COR-L47 (cell line): ENCODE data around the gene MATN1.
"Not testable (repeated sequence)": the region's sequence is repeated elsewhere in the genome, so short reads cannot be mapped to it uniquely, and the experiment has no call there.

Source experiments
- DNase-seq: peaks from one replicate; lab custom pipeline; 2025; lab: John Stamatoyannopoulos, UW

Gene MATN1

DNA sequence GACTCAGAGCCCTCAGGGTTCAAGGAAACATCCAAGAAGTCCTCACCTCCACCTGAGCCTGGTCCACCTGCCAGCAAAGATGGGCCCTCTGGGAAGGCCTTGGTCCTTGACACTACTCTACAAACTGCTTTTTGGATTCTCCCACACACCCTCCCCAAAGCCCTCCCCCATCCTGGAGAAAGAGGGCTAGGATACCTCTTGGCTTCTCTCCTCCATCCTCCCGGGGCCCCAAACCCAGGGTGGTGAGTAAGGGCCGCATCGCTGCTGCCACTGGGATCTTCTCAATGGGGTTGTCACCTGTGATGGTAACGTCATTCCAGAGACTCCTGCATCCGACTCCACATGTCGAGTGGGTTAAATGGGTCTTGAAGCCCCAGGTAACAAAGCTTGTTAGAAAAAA is 26.6 kb downstream of the MATN1 start:
- DNase-seq: no peak

DNA sequence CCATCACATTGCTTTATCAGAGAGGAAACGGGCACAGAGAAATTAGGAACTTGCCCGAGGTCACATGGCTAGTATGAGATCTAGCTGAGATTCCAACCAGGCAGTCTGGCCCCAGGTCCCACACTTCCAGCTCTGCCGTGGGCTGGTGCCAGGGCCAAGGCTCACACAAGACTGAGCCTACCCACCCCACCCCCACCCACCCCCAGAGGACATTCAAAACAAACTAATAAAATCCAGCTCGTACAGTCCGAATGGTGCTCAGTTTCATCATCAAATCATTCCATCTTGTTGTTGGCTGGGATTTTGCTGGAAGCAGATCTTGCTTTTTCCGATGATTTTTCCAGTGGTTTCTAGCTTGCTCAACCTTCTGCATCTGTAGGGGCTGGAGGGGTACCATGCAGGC is 27.9 kb downstream of the MATN1 start:
- no peak for DNase-seq

DNA sequence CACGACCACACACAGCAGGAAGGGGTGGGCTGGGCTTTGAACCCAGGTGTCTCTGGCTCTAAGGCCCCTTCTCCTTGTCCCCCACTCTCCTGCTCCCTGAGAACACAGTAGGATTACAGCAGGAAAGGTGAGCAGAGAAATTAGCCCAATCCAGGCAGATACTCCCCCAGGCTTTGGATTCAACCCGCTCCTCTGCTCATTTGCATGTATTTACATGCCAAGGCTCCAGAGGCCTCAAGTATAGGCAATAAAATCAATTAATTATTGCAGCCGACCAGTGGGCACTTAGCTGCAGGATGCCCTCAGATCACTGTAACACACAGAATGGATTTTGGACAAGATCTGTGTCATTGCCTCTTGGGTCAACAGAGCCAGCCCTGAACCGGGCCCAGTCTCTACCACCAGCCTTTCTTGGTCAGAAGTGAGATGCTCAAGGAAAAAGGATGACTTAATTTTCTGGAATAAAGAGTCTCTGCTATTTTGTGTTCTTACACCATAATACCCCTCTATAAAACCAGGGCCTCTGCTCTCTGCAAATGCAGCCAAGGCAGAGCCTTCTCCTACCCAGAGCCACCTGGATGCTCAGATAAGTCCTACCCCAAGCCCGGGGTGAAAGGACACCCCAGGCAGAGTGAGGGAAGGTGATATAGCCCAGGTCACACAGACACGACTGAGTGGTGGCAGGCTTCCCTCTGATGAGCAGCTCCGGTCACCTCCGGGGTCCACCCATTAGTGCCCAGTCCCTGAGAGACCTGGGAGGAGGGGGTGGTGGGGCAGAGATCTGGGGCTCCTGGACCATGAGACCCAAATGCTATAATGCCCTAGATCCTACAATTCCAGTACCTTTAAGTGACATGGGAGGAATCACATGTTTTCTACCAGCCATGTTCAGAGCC is 28.9 kb downstream of the MATN1 start:
- DNase-seq: no peak

DNA sequence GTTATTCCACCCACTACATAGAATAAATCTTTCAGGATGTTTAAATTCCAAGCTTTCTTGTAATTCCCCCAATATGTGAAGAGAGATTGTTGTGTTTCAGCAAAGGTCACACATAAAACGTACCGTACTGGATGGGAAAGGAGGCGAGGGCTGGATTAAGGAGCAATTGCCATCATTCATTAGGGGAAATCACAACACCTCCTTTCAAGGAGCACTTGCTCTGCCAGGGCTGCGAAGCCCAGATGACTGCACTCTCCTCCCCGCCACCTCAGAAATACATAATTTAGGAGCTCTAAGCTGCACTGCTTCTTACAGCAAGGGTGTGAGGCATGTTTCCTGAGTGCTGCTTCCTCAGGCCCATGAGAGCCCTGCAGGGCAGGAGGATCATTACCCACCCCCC is 29.6 kb downstream of the MATN1 start:
- DNase-seq: no peak

DNA sequence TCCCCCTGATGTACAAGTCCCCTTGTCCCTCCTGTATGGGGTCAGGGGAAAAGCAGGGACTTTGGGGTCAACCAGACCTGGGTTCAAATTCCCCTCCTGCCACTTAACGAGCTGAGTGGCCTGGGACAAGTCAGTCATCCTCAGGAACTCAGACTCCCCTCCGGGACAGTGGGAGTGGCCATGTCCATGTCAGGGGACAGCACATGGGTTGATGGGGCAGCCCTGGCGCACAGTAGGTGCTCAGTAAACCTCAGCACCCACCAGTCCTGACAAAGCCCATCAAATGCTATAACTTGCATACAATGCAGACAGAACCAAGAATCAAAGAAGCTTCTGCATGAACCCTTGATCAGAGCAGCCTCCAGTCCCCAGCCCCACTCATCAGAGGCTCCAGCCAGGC is 30.0 kb downstream of the MATN1 start:
- DNase-seq: no peak

DNA sequence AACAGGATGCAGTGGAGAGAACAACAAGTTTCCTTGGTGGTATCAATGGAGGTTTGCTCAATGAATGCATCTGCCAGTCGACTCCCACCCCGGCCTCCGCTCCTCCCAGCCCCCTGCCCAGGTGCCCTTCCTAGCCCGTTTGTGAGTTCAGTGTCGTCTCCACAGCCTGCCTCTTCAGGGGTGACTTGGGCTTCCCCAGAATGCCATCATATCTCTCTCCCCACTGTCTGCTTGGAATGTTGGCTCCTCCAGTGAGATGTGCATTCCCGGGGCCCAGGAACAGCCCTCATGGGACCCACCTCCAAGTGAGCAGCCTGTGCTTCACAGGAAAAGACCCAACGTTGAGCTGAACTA is 30.5 kb downstream of the MATN1 start:
- DNase-seq: no peak

DNA sequence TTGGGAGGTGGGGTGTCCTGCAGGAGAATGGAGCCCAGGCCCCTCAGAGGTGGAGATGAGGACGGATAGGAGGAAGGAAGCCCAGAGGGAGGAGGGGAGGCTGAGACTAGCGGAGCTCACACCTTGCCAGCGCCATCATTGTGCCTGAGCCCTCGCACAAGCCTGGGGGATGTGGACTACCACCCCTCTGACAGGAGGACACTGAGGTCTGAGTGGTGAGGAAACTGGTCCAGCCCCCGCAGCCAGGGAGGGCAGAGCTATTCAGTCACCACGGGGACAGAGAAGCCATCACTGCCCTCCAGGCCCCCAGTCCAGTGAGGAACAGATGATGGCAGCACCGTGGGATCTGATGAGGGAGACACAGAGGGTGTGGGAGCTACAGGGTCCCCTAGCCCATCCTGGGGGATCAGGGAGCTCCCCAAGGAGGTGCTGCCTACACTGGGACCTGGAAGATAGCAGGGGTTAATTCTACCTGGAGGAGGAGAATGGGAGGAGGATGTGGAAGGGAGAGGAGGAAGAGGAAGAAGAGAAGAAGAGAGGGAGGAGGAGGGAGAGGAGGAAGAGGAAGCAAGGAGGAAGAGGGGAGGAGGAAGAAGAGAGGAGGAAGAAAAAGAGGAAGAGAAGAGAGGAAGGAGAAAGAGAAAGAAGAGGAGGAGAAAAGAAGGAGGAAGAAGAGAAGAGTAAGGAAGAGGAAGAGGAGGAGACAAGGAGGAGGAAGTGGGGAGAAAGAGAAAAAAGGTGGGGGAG is 31.0 kb downstream of the MATN1 start:
- no peak for DNase-seq

DNA sequence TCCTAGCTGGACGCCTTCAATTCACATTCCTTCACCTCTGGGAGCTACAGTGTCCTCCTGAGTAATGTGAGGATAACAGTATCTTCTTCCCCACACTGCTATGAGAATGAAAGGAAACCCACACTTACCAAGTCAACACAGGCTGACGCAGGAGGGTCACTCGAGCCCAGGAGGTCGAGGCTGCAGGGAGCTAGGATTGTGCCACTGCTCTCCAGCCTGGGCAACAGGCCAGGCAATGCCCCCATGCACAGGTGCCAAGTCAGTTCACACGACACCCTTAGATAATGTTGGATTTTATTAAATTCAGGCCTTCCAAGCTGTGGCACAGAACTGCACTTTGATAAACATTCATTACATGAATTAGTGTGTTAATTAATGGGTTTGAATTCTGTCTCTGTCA is 31.9 kb downstream of the MATN1 start:
- peak; percentile 75 for DNase-seq

DNA sequence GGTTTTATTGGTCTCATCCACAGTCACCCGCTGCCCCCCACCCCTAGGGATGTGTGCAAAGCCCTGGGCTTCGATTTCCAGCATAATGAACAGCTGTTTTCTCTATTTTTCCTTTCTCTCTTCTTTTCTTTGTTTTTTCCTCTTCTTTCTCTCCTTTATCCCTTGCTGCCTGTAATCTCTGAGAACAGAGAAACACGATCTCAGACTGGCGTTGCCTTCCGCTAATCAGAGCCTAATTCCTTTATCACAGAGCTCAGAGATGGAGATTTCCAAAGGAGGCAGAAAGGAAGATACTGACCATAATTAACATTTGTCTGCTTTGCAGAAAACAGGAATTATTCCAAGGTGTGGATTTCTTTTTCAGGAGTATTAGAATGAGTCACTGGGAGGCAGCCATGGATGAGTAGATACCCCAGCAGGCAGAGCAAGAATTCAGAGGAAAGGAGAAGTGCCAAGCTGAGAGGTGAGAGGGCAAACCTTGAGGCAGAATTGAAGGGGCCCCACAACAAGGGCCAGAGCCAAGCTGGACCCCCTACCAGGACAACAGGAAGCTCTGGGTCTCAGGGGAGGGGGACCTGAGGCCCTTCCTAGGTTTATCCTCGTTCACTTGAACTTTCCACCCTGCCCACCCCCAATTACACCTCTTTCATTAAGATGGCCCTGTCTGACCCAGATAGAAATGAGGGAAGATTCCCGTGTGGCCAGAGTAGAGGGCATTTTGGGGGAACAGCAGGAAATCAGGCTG is 33.3 kb downstream of the MATN1 start:
- no peak for DNase-seq

DNA sequence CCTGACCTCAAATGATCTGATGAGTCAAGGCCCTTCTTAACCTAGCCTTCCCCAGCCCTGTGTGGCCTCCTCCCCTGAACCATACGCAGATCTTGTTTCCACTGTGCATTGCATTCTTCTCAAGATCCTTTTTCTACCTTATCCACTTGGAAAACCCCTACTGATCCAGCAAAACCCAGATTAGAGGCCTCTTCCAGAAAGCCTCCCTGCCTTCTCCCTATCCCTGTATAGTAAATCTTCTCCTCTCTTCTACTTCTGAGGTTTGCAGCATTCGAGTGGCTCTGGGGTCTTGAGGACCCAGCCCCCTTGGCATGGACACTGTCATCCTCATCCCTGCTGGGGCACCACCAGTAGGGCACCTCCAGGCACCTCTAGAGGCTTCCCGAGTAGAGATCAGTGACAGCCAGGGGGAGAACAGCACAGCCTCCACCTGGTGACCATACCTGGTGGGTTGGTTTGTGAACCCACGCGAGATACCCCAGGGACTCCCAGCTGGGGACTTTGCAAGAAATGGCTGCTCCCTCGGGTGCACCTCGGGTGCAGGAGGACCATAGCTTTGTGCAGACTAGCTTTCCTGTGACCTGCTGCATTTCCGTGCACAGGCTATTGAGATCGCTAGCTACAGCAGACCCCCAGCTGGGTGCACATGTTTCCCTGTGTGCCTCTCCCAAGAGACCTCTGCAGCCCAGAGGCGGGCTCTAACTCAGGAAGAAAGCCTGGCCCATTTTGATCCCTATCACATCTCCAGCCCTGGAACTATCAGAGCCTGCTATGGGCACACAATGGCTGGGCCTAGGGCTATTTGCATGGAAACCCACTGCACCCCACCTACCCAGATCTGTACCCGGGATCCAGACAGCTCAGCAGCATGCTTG is 34.2 kb downstream of the MATN1 start:
- no peak for DNase-seq

DNA sequence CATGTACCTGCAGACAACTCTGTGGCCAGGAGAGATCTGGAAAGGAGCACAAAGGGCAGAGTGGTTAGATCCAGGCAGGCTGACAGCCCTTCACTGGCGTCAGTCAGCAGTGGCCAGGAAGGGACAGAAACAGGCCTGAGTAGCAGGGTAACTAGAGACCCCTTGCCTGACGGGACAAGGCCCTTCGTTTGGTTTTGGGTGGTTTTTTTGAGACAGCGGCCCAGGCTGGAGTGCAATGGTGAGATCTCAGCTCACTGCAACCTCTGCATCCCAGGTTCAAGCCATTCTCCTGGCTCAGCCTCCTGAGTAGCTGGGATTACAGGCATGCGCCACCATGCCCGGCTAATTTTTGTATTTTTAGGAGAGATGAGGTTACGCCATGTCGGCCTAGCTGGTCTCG is 34.9 kb downstream of the MATN1 start:
- DNase-seq: not testable (repeated sequence)

DNA sequence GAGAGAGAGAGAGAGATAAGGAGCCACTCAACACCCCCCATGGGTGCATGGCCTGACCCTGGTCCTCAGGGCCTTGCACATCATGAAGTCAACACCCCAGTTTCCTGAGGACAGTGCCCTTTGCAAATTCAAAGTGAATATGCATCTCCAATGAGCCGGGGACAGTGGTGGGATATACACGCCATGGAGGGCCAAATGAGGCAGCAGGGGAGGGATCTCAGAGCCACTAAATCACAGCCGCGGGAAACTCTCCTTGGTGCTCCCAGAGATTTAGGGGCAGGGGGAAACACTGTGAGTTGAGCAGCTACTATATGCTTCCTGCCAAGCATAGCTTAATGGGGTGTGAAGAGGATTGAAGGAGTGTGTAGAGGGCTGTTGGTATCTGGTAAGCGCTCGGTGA is 35.5 kb downstream of the MATN1 start:
- no peak for DNase-seq

DNA sequence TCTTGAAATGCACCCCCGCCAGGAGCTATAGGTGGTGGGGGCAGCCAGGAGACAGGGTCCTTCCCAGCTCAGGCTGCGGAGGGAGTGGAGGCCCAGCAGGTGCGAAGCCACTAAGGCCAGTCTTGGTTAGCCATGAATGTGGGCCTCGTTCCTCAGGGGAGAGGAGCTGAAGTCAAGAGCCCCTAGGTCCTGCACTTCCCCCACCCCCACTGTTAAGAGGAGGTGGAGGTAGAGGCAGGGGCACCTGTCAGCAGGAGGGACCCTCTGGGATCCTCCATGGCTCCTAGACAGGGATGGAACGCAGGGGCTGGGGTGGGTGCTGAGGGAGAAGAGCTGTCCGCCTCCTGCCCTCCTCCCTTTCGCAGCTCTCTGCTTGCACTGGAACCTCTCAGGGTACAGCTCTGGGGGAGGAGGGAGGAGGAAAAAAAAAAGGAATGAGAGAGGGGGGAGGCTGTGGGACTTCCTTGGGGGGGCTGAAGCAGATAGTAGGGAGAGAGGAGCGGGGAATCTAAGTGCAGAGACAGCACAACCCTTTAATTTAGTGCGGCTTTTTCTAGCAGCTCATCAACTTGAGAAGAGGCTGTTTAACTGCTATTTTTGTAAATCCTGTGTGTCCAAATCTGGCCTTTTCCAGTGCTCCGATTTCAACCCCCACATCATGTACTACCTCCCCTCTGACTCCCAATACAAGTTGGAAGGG is 37.0 kb downstream of the MATN1 start:
- DNase-seq: no peak

DNA sequence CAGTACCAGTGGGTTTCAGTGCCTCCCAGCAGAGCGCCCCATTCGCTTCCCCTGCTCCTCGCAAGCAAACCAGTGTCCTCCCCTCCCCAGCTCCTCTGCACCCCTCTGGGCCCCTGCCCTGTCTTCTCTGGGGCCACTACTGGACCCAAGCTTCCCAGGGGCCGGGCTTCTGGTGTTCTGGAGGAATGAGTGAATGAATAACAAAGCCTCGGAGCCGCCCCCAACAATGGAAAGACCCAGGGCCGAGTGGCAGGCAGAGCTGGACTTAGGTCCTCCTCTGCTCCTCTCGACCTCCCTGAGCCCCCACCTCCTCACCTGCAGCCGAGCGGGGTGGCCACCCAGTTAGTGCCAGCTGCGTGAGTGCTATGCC is 37.6 kb downstream of the MATN1 start:
- DNase-seq: no peak

DNA sequence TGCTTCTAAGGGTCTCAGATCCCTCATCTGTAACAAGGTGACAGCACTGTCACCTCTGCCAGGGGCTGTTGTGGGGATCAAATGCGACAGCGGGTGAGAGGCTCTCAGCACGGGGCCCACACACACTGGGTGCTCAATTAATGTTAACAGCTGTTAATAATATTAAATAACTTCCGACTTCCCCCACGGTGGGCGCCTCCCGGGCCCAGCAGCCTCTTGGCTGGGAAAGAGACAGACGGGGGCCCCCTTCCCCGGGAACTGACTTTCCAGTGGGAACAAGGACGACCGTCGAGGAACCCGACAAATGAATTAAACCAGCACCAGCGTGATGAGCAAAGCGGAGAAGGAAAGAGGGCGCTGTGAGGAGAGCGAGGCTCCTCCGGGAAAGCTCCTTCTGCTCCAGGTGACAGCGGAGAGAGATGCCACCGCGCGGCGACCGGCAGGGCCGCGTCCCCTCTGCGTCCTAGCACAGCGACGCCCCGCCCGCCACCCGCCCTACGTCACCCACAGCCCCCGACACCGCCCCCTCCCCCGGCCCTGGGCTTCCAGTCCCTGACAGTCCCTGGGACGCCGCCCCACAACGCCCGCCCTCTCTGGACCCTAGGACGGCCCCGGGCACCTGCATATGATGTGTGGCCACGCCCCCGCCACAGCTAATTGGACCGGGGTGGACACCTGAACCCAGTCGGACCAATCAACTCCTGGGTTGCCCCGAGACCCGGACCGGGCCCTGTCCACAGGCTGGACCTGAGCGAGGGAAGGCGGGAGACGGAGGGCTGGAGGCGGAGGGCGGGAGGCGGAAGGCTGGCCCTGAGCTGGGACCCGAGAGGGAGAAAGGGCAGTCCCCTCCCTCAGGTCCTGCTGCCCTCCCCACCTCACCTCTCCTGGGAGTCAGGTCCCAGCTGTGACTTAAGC is 38.2 kb downstream of the MATN1 start:
- peak; percentile 54 for DNase-seq

DNA sequence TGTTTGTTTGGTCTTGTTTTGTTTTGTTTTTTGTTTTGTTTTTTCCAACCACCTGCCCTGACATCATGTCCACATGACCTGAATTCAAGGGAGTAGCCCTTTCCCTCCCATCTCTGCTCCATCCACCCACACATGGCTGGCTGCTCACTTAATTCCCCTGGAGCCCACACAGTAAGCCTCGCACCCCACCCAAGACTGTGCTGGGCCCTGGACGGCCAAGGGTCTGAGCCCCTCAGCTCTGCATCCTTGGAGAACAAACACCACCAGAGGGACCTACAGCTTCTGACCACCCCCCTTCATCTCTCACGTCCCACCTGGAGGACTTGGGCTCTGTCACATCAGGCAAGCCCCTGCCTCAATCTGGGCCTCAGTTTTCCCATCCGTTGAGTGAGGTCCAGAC is 39.1 kb downstream of the MATN1 start:
- no peak for DNase-seq

DNA sequence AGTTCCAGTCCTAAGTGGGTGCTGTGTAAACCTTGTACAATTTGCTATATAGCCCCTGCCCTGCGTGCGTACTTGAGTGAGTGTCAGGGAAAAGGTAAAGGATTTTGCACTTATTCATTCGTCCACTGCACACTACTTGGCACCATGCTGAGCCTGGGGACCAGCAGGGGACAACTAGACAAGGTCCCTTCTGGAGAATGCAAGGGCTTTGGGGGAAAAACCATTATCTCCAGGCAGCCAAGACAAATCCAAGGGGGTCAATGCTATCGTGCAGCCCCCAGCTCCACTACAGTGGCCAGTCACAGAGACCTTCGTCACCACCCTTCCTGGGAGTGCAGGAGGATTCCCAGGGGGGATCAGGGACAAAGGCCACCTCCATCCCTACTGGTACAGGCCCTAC is 39.7 kb downstream of the MATN1 start:
- no peak for DNase-seq

DNA sequence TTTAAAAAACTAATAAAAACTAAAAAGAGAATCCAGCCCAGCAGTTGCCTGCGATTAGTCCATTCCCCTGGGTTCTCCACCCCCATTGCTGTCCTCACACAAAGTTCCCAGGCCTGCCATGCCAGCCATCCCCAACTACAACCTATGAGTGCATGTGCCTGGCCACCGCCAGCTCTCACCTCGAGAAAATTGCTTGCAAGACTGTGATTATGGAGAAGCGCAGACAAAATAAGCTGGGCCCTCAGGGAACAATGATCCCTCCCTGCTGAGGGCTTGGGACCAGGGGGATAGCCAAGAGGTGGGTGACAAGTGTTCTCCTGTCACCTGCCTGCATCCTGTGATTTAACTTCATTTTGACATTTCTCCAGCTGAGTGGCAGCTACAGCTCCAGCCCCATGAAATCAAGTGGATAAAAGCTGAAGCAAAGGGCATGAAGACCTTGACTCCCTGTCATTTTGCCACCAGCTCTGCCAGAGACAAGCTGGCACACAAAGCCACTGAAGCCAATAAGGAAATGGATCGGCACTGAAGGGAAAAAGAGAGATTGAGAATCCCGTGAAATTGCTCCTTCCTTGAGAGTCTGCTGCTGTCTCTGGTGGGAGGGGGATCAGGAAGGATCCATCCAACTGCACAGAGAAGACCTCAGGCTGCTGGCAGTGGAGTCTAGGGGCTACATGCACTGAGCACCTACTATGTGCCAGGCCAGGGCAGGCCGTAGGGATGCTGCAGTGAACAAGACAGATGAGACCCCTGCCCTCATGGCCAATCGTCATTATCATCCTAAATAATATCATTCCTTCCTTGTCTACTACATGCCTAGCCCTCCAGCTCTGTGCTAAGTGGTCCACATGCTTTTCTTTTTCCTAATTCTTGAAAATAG is 40.7 kb downstream of the MATN1 start:
- no peak for DNase-seq

DNA sequence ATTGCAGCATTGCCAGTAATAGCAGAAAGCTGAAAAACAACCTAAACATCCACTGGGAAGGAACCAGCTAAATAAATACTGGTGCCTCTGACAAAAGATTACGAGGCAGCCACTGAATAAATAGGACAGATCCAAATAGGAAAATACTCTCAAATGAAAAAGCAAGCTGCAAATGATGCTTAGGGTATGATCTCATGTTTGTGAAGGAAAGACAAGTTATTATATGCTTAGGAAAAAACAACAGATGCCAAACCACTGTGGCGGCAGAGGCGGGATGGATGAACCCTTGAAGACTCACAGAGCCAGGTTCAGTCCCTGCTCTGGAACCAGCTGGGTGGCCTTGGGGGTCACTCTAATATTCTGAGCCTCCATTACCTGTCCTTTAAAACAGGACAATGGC is 41.6 kb downstream of the MATN1 start:
- DNase-seq: no peak
